Measurements from ENCODE around the gene LIPK.

LIPK gene

DNA sequence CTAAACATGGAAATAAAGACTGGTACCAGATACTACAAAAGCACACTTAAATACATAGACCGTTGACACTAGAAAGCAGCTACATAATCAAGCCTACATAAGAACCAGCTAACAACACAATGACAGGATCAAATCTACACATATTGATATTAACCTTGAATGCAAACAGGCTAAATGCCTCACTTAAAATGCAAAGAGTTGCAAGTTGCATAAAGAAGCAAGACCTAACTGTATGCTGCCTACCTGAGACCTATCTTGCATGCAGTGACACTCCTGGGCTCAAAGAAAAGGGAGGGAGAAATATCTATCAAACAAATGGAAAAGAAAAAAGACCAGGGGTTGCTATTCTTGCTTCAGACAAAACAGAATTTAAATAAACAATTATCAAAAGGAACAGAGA lies 39.6 kb downstream of the LIPK start:
- TF ChIP-seq GATA3 (IDR thresholded peaks at IDR 0.05; ENCODE audit: low read depth, low read length) (no peak), GATA2 (IDR thresholded peaks at IDR 0.05; ENCODE audit: low read depth, low read length) (no peak)

DNA sequence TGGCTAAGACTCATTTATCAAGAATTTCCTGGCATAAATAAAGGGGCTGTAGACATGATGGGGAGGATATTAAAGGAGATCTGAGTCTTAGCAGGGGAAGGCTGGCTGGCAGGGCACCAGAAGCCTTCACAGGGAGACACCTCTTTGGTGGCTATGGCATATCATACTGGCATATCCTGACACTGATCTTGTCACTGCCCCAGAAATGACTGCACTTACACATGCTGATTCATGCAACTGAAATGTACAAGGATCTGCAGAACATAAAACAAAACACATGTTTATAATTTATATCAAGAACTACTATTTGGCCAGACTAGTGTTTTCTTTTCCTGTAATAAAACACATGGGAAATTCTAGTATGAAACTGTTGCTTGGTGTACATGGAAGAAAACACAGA lies 48.2 kb downstream of the LIPK start:
- no peak for TF ChIP-seq GATA3 (IDR thresholded peaks at IDR 0.05; ENCODE audit: low read depth, low read length)
- peak; percentile 61 for TF ChIP-seq GATA2 (IDR thresholded peaks at IDR 0.05; ENCODE audit: low read depth, low read length)

DNA sequence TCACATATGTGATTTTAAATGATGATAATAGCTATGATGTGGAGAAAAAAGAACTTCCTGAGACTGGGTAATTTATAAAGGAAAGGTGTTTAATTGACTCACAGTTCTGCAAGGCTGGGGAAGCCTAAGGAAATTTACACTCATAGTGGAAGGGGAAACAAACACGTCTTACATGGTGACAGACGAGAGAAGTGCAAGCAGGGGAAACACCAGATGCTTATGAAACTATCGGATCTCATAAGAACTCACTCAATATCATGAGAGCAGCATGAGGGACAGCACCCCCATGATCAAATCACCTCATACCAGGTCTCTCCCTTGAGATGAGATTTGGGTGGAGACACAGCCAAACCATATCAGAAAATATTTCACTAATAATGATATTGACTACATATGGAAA lies 49.7 kb downstream of the LIPK start:
- TF ChIP-seq GATA3 (IDR thresholded peaks at IDR 0.05; ENCODE audit: low read depth, low read length) (no peak), GATA2 (IDR thresholded peaks at IDR 0.05; ENCODE audit: low read depth, low read length) (no peak)

DNA sequence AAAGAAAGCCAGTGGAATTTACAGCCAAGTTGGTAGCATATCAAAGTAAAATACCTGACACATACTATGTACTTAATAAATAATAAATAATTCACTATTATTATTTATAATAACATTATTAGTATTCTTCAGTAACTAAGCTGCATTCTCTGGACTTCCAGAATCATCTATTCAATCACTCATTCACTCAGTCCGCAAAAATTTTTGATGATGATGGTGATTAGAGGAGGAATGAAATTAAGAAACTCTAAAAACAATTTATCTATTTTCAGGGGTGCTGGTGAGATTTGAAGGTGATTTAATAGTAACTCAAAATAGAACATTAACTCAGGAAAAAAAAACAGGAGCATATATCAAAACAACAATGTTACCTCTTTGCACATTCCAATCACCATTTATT lies 50.6 kb downstream of the LIPK start:
- TF ChIP-seq GATA2 (IDR thresholded peaks at IDR 0.05; ENCODE audit: low read depth, low read length) = no peak
- no peak for TF ChIP-seq GATA3 (IDR thresholded peaks at IDR 0.05; ENCODE audit: low read depth, low read length)

DNA sequence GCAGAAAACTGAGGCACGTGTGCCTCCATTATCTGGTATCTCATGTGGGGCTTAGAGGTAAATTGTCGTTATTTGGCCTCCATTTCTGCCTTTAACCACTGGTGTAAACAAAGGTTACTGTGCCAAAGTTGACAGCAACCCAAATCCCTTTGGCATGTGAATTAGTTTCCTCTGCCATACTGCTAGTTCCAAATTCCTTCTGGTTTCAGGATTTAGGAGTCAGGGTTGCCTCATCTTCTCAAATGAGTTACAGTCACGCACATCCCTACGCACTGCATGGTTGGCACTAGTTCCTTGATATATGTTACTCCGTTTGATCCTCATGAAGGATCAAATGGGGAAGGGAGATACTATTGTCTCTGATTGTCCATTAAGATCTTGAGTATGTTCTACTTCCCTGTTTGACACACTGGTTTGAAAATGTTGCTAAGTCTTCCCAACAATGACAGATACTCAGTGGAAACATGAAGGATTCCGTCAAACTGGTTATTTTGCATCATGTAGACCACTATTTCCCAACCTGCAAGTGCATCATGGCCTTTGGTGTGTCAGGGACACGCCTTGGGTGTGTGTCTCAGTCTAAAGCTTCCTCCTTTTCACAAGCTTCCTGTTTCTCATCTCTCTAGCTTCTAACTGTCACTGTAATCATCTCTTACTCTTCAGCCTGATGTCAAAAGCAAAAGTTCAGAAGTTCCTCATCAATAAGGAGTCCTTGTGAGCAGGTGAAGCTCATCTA lies 53.5 kb downstream of the LIPK start, which contains the start of gene LIPN:
Gene LIPN, plus strand, starts transcription at position 655 of the 736 bp plus-strand sequence. CDS start 1,386 bp downstream, outside the sequence.
- TF ChIP-seq GATA2 (IDR thresholded peaks at IDR 0.05; ENCODE audit: low read depth, low read length) = no peak
- TF ChIP-seq GATA3 (IDR thresholded peaks at IDR 0.05; ENCODE audit: low read depth, low read length) = no peak

DNA sequence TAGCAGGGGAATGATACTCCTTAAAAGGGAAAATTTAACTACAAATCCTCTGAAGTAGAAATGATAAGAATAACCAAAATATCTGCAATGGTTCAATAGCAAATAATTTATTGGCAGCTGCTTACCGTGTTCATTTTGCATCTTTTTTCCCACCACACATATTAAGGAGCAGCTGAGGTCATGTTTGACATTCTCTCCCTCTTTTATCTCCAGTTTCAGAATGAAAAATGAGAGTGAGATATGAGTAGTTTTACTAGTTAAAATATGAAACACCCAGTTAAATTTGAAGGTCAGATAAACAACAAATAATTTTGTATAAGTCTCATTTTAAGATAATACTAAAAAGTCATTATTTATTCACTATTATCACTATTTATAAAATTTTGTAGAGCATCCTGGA lies 56.9 kb downstream of the LIPK start:
- no peak for TF ChIP-seq GATA3 (IDR thresholded peaks at IDR 0.05; ENCODE audit: low read depth, low read length)
- no peak for TF ChIP-seq GATA2 (IDR thresholded peaks at IDR 0.05; ENCODE audit: low read depth, low read length)

DNA sequence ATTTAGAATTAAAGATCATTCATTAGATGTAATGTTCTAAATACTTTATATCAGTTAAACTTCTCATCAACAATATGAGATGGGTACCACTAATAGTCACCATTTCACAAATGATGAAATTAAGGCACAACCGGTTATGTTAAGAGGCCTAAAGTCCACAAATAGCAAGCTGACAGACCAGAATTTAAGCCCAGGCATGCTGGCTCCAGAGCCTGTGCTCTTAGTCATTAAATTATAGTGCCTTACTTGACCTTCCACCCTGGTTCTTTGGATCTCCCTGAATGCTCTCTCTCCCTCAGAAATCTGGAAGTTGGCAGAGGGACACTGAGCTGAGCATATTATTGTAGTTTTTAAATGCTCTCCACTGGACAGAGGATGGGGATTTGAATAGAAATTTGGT lies 57.4 kb downstream of the LIPK start:
- TF ChIP-seq GATA2 (IDR thresholded peaks at IDR 0.05; ENCODE audit: low read depth, low read length) (no peak), GATA3 (IDR thresholded peaks at IDR 0.05; ENCODE audit: low read depth, low read length) (no peak)

DNA sequence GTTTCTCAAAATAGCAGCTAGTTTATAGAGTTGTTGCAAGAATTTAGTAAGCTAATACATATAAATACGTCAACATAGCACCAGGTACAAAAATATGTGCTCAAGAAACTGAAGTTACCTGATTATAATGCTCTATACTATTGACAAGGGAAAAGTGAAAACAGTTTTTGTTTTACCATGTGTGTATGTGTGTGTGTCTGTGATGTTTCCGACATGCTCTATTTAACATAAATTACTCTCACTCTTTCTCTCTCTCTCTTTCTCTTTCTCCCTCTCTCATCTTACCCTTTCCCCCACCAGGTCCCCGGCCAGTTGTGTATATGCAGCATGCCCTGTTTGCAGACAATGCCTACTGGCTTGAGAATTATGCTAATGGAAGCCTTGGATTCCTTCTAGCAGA lies 58.1 kb downstream of the LIPK start:
- TF ChIP-seq GATA2 (IDR thresholded peaks at IDR 0.05; ENCODE audit: low read depth, low read length) (no peak), GATA3 (IDR thresholded peaks at IDR 0.05; ENCODE audit: low read depth, low read length) (no peak)

DNA sequence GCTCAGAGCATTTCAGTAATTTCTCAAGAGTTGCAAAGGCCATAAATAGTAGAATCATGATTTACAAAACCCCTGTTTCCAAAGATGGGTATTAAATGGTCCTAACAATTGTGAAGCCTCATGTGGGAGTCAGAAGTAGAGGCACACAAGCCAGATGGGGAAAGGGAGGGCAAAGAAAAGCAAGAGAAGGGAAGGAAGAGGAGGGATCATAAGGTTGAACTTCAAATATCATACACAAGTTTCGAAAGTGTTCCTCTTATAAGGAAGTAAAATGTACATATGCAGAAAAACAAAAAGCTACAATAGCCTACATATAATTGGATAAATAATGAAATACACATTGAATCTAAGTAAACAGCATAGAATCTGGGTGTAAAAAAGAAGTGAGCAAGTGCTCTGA lies 59.8 kb downstream of the LIPK start:
- TF ChIP-seq GATA2 (IDR thresholded peaks at IDR 0.05; ENCODE audit: low read depth, low read length) (no peak), GATA3 (IDR thresholded peaks at IDR 0.05; ENCODE audit: low read depth, low read length) (no peak)

DNA sequence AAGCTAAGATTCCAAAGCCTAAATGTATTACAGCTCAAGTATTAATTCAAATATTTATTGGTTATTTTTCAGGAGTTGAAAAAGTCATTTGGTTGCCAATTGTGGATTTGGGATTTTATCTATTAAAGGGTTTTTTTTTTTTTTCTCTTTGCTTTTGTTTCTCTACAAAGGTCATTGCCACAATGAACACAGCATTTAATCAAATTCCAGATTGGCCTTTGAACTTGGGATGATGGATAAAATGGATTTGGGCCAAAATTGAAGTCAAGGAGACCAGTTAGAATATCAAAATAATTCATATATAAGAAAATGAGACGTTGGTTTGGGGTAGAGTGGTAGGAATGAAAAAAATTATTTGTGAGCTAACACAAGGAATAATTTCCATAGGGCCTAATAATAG lies 63.3 kb downstream of the LIPK start:
- TF ChIP-seq GATA2 (IDR thresholded peaks at IDR 0.05; ENCODE audit: low read depth, low read length) (no peak), GATA3 (IDR thresholded peaks at IDR 0.05; ENCODE audit: low read depth, low read length) (no peak)

DNA sequence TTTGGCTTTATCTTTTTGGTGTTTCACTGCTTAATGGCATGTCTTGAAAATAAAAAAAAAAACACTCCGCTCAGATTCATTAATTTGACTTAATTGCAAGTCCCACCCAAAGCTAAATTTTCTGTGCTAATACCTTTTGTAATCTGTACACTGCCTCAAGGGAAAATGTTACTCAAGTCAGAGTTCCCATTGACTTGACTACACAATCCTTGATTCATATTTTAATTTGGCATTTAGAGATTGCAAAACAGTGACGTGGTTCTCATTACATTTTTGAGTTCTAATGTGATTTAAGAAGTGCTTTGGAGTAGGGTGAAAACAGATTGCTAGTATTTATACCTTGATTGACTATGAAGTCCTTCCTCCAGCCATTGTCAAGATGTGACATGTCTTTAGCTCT lies 75.2 kb downstream of the LIPK start:
- no peak for TF ChIP-seq GATA3 (IDR thresholded peaks at IDR 0.05; ENCODE audit: low read depth, low read length)
- TF ChIP-seq GATA2 (IDR thresholded peaks at IDR 0.05; ENCODE audit: low read depth, low read length) = no peak

DNA sequence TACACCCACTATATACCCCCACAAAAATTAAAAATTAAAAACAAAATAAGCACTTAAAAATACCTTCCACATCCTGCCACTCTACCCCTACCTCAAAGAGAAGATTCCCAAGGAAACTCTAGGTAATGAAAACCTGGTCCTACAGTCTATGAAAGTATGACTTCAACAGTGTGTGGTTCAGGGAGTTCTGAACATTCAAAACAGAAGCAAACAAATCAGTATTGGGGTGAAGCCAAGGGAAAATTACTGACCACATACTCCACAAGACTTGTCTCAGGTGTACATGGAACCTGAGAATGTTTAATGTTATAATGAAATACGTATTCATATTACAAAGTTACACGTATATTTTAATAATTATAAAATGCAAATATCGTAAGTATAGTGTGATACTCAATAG lies 76.2 kb downstream of the LIPK start:
- no peak for TF ChIP-seq GATA3 (IDR thresholded peaks at IDR 0.05; ENCODE audit: low read depth, low read length)
- no peak for TF ChIP-seq GATA2 (IDR thresholded peaks at IDR 0.05; ENCODE audit: low read depth, low read length)

DNA sequence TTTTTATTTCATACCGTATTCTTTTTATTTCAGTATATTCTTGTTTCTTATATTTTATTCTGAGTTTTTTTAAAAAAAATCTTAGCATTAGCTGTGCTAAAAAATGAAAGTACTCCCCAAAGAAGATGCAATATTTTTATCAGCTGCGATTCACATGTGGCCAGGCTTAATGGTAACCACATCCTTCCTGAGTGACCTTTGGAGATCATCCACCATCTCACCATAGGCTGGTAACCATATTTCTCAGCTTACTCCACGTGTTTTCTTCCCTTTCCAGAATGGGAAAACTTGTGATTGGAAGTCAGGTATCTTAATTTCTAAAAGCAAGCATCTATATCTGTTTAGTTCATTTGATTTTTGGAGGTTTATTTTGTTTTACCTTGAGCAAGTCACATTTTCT lies 77.7 kb downstream of the LIPK start:
- TF ChIP-seq GATA2 (IDR thresholded peaks at IDR 0.05; ENCODE audit: low read depth, low read length) (no peak), GATA3 (IDR thresholded peaks at IDR 0.05; ENCODE audit: low read depth, low read length) (no peak)

DNA sequence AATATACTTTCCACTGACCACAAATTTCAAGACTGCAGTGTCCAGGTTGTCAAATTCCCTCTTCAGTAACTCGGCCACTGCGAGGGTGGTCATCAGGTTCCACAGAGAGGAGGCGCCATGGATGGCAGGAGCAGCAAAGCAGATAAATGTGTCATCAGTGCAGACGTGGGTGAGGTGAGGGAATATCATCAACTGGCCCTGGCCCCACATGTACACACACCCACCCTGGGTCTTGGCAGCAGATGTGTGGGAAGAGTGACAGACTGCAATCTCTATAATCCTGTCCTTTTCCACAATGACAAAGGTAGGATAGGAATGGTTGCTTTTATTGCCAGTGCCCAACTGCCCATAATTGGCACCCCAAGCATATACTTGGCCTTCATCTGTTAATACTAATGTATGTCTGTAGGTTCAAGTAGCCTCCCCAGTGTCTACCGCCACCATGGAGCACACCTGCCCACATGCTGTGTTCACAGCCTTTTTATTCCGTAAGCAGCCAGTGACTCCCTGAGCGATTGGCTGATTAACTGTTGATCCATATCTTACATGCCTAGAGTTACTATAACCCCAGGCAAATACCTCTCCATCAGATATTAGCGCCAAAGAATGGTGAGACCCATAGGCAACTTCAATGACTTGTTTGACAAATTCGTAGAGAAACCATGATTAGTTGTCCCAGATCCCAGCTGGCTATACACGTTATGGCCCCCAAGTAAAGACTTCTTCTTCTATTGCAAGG lies 80.2 kb downstream of the LIPK start:
- TF ChIP-seq GATA2 (IDR thresholded peaks at IDR 0.05; ENCODE audit: low read depth, low read length) (no peak), GATA3 (IDR thresholded peaks at IDR 0.05; ENCODE audit: low read depth, low read length) (no peak)

DNA sequence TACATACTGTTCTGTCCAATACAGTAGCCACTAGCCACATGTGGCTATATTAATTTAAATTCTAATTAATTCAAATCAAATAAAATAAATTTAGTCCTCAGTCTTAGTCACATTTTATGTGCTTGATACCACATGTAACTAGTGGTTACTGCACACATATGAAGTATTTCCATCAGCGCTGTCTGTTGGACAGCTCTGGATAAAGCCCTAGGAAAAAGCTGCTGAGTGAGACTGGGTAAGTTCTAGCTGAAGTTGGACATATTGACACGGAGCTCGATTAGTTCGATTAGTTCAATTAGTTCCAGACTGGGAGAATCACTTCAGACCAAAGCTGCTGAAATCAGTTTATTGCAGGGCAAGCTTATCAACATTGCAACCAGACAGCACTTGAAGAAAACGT lies 81.4 kb downstream of the LIPK start:
- TF ChIP-seq GATA3 (IDR thresholded peaks at IDR 0.05; ENCODE audit: low read depth, low read length) = no peak
- no peak for TF ChIP-seq GATA2 (IDR thresholded peaks at IDR 0.05; ENCODE audit: low read depth, low read length)

Data from SH-SY5Y (cell line).